Activated CD8-positive, alpha-beta T cell treated with anti-CD3 and anti-CD28 coated beads for 36 hours (primary cell): ENCODE results near the gene LGR6. TPM values are rescaled to one million over a fixed set of nuclear protein-coding genes. Genes with fewer than 3 reads are reported as not detected.

Source experiments
- ATAC-seq: fragments of 200-7000 bp; cut with Tn5 transposase; one replicate; pipeline ENCODE4 v1.10.0; 2021; ENCODE audit warnings: mild to moderate bottlenecking, moderate library complexity
- CTCF ChIA-PET: fragments of 350-600 bp; sonication (Branson Sonifier 250); formaldehyde crosslinking; loops from one replicate; lab custom pipeline; 2021; ENCODE audit warnings: antibody characterized with exemption; lab: Charles Lee
- POLR2A ChIA-PET: fragments of 350-600 bp; sonication (Branson Sonifier 250); formaldehyde crosslinking; loops from one replicate; lab custom pipeline; 2021; ENCODE audit warnings: antibody characterized with exemption; lab: Charles Lee
- DNase-seq: peaks from one replicate; pipeline ENCODE4 v3.0.0-alpha.2; 2020
- H3K27ac Mint-ChIP-seq: one replicate; pipeline ENCODE4 v1.8.0; 2021; ENCODE audit warnings: mild to moderate bottlenecking, mixed read lengths
- H3K27me3 Mint-ChIP-seq: one replicate; pipeline ENCODE4 v1.8.0; 2021; ENCODE audit warnings: mixed read lengths
- H3K36me3 Mint-ChIP-seq: one replicate; pipeline ENCODE4 v1.8.0; 2021; ENCODE audit warnings: low read depth, mixed read lengths
- H3K4me1 Mint-ChIP-seq: one replicate; pipeline ENCODE4 v1.8.0; 2021; ENCODE audit warnings: low read depth, mixed read lengths
- H3K4me3 Mint-ChIP-seq: one replicate; pipeline ENCODE4 v1.8.0; 2021; ENCODE audit warnings: mild to moderate bottlenecking, moderate library complexity, mixed read lengths
- H3K9me3 Mint-ChIP-seq: one replicate; pipeline ENCODE4 v1.8.0; 2021; ENCODE audit warnings: mixed read lengths
- CTCF ChIP-seq: fragments of 200-600 bp; IDR thresholded peaks from one replicate; pipeline ENCODE4 v1.8.0; 2022; ENCODE audit warnings: antibody characterized with exemption, mild to moderate bottlenecking
- intact Hi-C: fragments of 100-400 bp; cut with micrococcal nuclease; formaldehyde crosslinking; loops from one replicate; pipeline ENCODE4 v1.10.0; 2022
- total RNA-seq, 2 experiments: library from RNA; stranded (reverse); gene quantifications; one replicate each; pipeline ENCODE4 v1.2.3, GENCODE V29; 2021

Gene LGR6
- total RNA-seq, 2 experiments from 2014 or later, result 0.34 TPM

GRCh38 chr1:202150602-202151001 lies 43.0 kb upstream of the LGR6 start:
- ATAC-seq (no peak), DNase-seq (no peak)
- H3K36me3 Mint-ChIP-seq, result peaks cover 66% of the 10 kb centered on the region
- ChIA-PET CTCF (no interaction called here), POLR2A (interaction anchor here (1.2 to 1.4 kb wide), 2 partner anchors 9 to 255 kb away, joined by 3 to 5 read pairs; partner anchors contain the start of gene PTPN7)
- TF ChIP-seq CTCF, result no peak
- H3K9me3 Mint-ChIP-seq, result no peaks in the 10 kb centered on the region
- peak overlapping the region; percentile 71 for H3K27ac Mint-ChIP-seq
- peaks cover 27% of the 10 kb centered on the region for H3K4me1 Mint-ChIP-seq
- H3K27me3 Mint-ChIP-seq, result no peaks in the 10 kb centered on the region
- intact Hi-C loops, result no loop called here
- H3K4me3 Mint-ChIP-seq, result no peak overlapping the region

- no peak for ATAC-seq
- Mint-ChIP-seq H3K9me3 (no peaks in the 10 kb centered on the region), H3K4me1 (peaks cover 30% of the 10 kb centered on the region), H3K27ac (peak overlapping the region; percentile 71), H3K4me3 (no peak overlapping the region), H3K36me3 (peaks cover 70% of the 10 kb centered on the region), H3K27me3 (no peaks in the 10 kb centered on the region)
- DNase-seq, result no peak
- POLR2A ChIA-PET, result interaction anchor here (1.0 to 2.3 kb wide), 3 partner anchors 8 to 10 kb away, joined by 5 to 14 read pairs (median 5); partner anchors contain the start of gene PTPN7
- intact Hi-C loops, result no loop called here
- TF ChIP-seq CTCF, result no peak
- CTCF ChIA-PET, result interaction anchor here (1.2 kb wide), 1 partner anchor 9 kb away, joined by 3 read pairs; the partner anchor contains the start of gene PTPN7
Observed at GRCh38 chr1:202151045-202151444, 42.6 kb upstream of the LGR6 start.

- no peak for TF ChIP-seq CTCF
- H3K36me3 Mint-ChIP-seq, result peaks cover 76% of the 10 kb centered on the region
- ATAC-seq, result no peak
- intact Hi-C loops, result no loop called here
- no peak for DNase-seq
- no peak overlapping the region for H3K27ac Mint-ChIP-seq
- peaks cover 37% of the 10 kb centered on the region for H3K4me1 Mint-ChIP-seq
- H3K4me3 Mint-ChIP-seq, result no peak overlapping the region
- POLR2A ChIA-PET, result interaction anchor here (0.6 to 2.3 kb wide), 2 partner anchors 9 to 14 kb away, joined by 3 to 14 read pairs; partner anchors contain the start of gene PTPN7
- no peaks in the 10 kb centered on the region for H3K27me3 Mint-ChIP-seq
- H3K9me3 Mint-ChIP-seq, result no peaks in the 10 kb centered on the region
- CTCF ChIA-PET, result interaction anchor here (0.8 to 1.3 kb wide), 3 partner anchors 8 to 38 kb away, joined by 3 read pairs; partner anchors contain the start of gene PTPN7
Observed at GRCh38 chr1:202152399-202152798, 41.2 kb upstream of the LGR6 start.

GRCh38 chr1:202153284-202153683 lies 40.3 kb upstream of the LGR6 start:
- POLR2A ChIA-PET, result interaction anchor here (1.7 to 13.6 kb wide), 3 partner anchors 8 to 13 kb away, joined by 7 to 124 read pairs (median 14); partner anchors contain the start of genes ARL8A and PTPN7
- TF ChIP-seq CTCF, result no peak
- peaks cover 42% of the 10 kb centered on the region for H3K4me1 Mint-ChIP-seq
- H3K4me3 Mint-ChIP-seq, result no peak overlapping the region
- intact Hi-C loops, result no loop called here
- H3K27ac Mint-ChIP-seq, result peak overlapping the region; percentile 59
- CTCF ChIA-PET, result interaction anchor here (0.8 to 2.0 kb wide), 2 partner anchors 18 to 36 kb away, joined by 3 to 12 read pairs; no protein-coding TSS in a partner anchor
- no peak for ATAC-seq
- no peak for DNase-seq
- H3K9me3 Mint-ChIP-seq, result no peaks in the 10 kb centered on the region
- peaks cover 79% of the 10 kb centered on the region for H3K36me3 Mint-ChIP-seq
- H3K27me3 Mint-ChIP-seq, result no peaks in the 10 kb centered on the region

GRCh38 chr1:202154148-202154765 lies 39.3 kb upstream of the LGR6 start:
- intact Hi-C loops, result no loop called here
- H3K36me3 Mint-ChIP-seq, result peaks cover 81% of the 10 kb centered on the region
- no peak for DNase-seq
- CTCF ChIA-PET, result interaction anchor here (0.7 to 2.8 kb wide), 22 partner anchors 9 to 188 kb away, joined by 3 to 38 read pairs (median 4); partner anchors contain the start of genes ARL8A and UBE2T
- TF ChIP-seq CTCF, result no peak
- no peaks in the 10 kb centered on the region for H3K27me3 Mint-ChIP-seq
- no peak overlapping the region for H3K4me3 Mint-ChIP-seq
- peaks cover 48% of the 10 kb centered on the region for H3K4me1 Mint-ChIP-seq
- POLR2A ChIA-PET, result interaction anchor here (0.8 to 13.6 kb wide), 4 partner anchors 9 to 22 kb away, joined by 3 to 124 read pairs (median 5); partner anchors contain the start of gene ARL8A
- H3K9me3 Mint-ChIP-seq, result no peaks in the 10 kb centered on the region
- peak overlapping the region; percentile 75 for H3K27ac Mint-ChIP-seq
- no peak for ATAC-seq
